Fibroblast of peridontal ligament (primary cell): ENCODE data around the gene C17orf75.
A peak's percentile ranks its signal among the peaks of the same experiment; 100 is the strongest.
"Not testable (repeated sequence)": the region's sequence is repeated elsewhere in the genome, so short reads cannot be mapped to it uniquely, and the experiment has no call there.

ENCODE experiments used
- DNase-seq: peaks from one replicate; pipeline ENCODE4 v3.0.0-alpha.2; 2010; ENCODE audit errors: extremely low read depth

C17orf75 gene

GRCh38 chr17:32345951-32346600, 4.1 kb upstream of the C17orf75 start:
- no peak for DNase-seq

GRCh38 chr17:32342603-32343325, 791 bp upstream of the C17orf75 start:
- DNase-seq = no peak

DNA sequence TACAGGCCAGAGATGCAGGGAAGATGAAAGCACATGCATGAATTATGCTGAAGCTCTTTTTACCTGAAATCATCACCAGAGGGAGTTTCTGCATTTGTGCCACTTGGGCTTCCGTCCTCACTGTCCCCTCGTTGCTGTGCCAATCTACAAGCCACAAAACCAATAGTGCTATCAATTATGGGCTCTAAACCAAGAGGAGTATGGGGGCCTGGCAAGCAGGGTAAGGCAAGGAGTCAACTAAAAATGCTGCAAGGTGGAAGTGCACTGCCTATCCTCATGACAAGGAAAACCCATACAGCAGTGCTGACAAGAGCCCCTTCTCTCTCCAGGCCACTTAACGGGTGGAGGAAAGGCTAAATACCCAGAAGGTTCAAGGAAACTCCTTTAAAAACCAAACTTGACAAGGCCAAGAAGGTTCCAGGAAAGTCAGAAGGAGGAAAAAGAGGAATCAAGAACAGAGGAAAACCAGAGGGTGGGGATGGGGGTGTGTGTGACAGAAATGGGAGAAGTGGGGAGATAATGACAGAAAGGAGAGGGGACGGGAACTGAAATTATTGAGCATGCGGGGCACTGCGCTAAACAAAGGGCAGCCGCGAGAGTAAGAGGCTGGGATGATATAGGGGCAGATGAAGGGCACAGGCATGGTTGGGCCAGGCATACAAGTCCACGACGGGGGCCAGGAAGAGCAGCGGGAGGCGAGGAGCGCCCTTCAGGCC, 674 bp downstream of the C17orf75 start:
- DNase-seq = peak; percentile 31

DNA sequence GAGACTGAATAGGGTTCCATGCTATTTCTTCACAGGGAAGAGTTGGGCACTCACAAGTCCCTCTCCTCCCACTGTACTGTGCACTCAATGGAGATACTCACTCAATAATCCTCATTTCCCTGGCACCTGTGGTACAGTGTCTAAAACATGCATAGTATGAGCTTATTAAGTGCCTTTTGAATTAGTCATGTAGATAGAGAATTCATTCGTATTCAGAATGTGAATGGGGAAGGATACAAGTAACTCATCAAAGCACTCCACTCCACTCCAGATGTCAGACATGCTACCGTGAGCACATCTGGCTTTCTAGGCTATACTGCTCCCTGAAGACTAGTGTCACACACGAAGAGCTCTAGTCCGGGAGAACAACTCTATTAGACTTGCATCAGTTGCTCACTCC, 6.3 kb downstream of the C17orf75 start:
- DNase-seq = peak; percentile 51

- DNase-seq = no peak
These were observed 6.9 kb downstream of the C17orf75 start for GRCh38 chr17:32335046-32335445.

DNA sequence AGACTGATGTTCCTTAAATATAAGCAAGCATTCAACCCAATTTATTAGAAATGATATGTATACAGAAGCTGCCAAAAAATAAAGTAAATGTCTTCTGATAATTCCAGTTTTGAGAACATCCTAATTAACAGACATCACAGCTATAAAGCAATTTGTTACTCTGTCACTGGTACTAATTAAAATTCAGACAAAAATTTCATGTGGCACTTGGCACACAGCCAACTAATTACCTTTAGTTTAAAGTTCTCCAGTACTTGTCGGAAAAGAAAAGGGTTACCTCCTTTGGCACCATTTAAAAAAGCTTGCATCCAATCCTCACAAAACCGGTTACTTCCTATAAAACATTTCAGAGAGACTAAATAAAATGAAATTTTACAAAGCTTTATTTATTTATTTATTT, 8.8 kb downstream of the C17orf75 start:
- DNase-seq = no peak

DNA sequence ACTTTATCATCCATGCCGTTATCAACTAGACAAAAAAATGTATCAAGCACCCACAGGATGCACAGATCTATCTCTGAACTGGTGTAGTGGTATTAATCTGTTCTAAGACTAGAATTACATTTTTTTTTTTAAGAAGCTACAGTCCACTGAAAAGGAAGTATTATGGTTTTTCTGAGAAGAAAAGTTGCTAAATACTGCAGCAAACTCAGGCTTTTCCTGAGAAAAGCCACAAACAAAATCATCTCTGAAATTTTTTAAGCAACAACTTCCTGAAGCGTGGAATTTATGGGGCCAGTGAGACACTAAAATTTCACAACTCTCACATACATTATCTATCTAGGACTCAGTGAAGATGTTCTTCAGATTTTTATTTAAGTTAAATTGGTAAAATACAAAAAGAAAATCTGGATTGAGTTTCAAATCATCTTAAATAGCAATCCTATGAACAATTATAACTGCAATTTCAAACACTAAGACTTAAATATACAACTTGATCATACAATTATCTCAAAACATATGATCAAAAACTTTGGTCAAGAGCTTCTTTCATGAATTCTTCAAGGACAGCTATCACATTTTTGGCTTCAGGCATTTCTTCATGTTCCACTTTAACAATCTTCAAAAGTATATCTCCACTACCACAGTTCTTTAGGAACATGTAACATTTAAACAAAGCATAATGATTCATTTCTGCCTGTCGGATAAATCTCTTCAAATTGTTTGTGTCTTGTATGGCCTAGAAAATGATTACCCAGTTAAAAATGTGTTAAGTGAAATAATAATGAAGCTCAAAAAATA, 10.5 kb downstream of the C17orf75 start:
- no peak for DNase-seq

DNA sequence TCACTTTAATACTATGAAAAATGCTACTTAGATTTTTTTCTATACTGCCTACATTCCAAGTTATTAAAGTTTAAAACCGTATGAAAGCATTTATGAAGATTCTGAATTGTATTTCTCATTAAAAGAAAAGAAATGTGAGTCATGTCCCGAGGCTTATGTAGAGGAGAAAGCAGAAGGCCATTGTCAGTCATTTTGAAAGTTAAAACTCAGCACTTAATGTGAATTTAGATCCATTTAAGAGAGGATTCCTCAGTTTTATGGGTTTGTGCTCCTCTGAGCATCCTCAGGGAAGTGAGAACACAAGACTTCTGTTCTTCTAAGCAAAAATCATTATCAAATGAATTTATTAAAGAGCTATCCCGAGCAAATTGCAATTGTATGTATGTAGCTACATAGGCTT, 11.8 kb downstream of the C17orf75 start:
- no peak for DNase-seq

- DNase-seq = no peak
These were observed 14.1 kb downstream of the C17orf75 start for GRCh38 chr17:32327911-32328310.

GRCh38 chr17:32323811-32324491, 18.0 kb downstream of the C17orf75 start:
- DNase-seq = peak; percentile 52

DNA sequence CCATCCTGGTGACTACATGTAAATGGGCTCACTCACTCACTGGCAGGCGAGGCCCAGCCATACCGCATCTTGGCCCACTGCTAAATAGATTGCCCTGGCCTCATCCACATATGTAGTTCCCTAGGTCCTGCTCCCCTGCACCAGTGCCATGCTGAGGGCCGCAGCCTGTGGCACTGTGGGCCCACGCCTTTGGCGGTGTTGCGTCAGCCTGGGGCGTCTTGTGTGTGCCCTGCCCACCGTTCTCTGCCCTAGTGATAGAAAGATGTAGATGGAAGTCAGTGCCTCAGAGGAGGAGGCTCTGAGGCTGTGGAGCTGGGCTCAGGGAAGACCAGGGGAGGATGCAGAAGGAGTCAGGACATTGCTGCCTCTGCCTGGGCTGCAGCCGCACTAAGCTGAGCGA, 18.9 kb downstream of the C17orf75 start:
- no peak for DNase-seq

- DNase-seq = no peak
These were observed 21.1 kb downstream of the C17orf75 start for GRCh38 chr17:32320847-32321246.

DNA sequence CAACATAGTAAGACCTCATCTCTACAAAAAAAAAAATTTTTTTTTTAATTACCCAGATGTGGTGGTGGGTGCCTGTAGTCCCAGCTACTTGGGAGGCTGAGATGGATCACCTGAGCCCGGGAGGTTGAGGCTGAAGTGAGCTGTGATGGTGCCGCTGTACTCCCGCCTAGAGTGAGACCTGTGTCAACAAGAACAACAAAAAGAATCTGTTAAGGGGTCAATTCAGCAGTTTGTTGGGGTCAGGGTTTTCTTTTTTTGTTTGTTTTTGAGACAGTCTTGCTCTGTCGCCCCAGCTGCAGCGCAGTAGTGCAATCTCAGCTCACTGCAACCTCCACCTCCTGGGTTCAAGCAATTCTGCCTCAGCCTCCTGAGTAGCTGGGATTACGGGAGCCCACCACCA, 21.9 kb downstream of the C17orf75 start:
- DNase-seq = not testable (repeated sequence)

GRCh38 chr17:32319548-32319905, 22.4 kb downstream of the C17orf75 start:
- DNase-seq = peak; percentile 43

GRCh38 chr17:32318071-32318470, 23.9 kb downstream of the C17orf75 start:
- no peak for DNase-seq

- no peak for DNase-seq
These were observed 24.6 kb downstream of the C17orf75 start for GRCh38 chr17:32317353-32317752.

GRCh38 chr17:32316653-32317052, 25.3 kb downstream of the C17orf75 start:
- not testable (repeated sequence) for DNase-seq

DNA sequence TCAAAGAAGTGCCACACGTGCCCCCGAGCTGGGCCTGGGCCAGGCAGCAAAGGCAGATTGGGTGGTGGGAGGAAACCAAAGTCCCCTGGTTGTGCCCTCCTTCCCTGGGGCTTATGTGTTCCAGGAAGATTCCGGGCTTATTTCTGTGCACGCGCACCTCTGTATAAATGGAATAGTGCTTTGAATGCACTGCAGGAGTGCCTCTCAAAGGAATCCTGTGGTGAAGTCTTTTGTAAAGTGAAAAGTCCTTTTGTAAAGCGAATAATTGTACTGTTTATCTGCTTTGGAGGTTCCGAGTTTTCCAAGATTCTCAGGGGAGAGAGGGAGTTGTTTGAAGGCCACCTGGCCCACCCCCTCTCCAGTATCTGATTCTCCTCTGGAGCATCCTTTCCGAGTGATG, 26.8 kb downstream of the C17orf75 start:
- no peak for DNase-seq

GRCh38 chr17:32314636-32315035, 27.3 kb downstream of the C17orf75 start:
- DNase-seq = no peak

- DNase-seq = peak; percentile 25
These were observed 30.9 kb downstream of the C17orf75 start for GRCh38 chr17:32311028-32311536.

DNA sequence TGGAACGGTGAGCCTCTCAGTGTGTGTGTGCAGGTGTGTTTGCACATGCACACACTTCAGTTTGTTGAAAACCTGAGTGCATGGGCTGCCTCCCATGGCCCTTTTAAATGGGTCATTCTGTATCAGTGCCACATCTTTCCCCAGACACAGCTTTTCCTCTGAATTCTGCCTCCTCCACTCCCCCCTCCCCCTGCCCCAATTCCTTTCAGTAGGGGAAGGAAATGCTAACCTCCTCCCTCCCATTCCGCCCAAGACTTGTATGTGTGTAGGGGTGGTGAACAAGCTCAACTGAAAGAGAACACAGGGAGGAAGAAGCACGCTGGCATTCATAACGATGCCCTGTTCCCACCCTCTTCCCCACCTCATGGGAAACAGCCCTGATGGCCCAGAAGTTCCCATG, 34.3 kb downstream of the C17orf75 start:
- no peak for DNase-seq
